ENCODE data around the gene C5. TPM values are rescaled to one million over a fixed set of nuclear protein-coding genes. Genes with fewer than 3 reads are reported as not detected.

The C5 gene
- total RNA-seq, 1 donor from 2014 or later, result 37.8 TPM

GRCh38 chr9:120938851-120939250 lies 111.2 kb downstream of the C5 start:
- H3K27ac ChIP-seq, result no peak overlapping the region
- H3K36me3 ChIP-seq, result no peaks in the 10 kb centered on the region
- no peak for ATAC-seq
- no peak for TF ChIP-seq CTCF (IDR thresholded peaks at IDR 0.05)
- intact Hi-C loops (cut with DNase I), result loop anchor here (10.0 kb wide), 1 partner anchor 64 kb away; the partner anchor contains the start of gene PHF19
- H3K9me3 ChIP-seq, result no peaks in the 10 kb centered on the region
- H3K4me3 ChIP-seq, result no peak overlapping the region
- H3K4me1 ChIP-seq, result peaks cover 63% of the 10 kb centered on the region
- DNase-seq, result no peak
- no peaks in the 10 kb centered on the region for H3K27me3 ChIP-seq

GRCh38 chr9:120937596-120937995 lies 112.5 kb downstream of the C5 start:
- no peak for TF ChIP-seq CTCF (IDR thresholded peaks at IDR 0.05)
- peak; percentile 12 for ATAC-seq
- Histone ChIP-seq H3K9me3 (no peaks in the 10 kb centered on the region), H3K4me1 (peaks cover 59% of the 10 kb centered on the region), H3K36me3 (no peaks in the 10 kb centered on the region), H3K4me3 (no peak overlapping the region), H3K27ac (peak overlapping the region; percentile 69), H3K27me3 (no peaks in the 10 kb centered on the region)
- intact Hi-C loops (cut with DNase I), result loop anchor here (10.0 kb wide), 1 partner anchor 63 kb away; the partner anchor contains the start of gene PHF19
- no peak for DNase-seq

GRCh38 chr9:120937127-120937526 lies 112.9 kb downstream of the C5 start:
- no peaks in the 10 kb centered on the region for H3K27me3 ChIP-seq
- no peak for TF ChIP-seq CTCF (IDR thresholded peaks at IDR 0.05)
- no peaks in the 10 kb centered on the region for H3K9me3 ChIP-seq
- intact Hi-C loops (cut with DNase I), result loop anchor here (10.0 kb wide), 1 partner anchor 62 kb away; the partner anchor contains the start of gene PHF19
- H3K4me3 ChIP-seq, result no peak overlapping the region
- H3K27ac ChIP-seq, result peak overlapping the region; percentile 69
- no peak for ATAC-seq
- no peaks in the 10 kb centered on the region for H3K36me3 ChIP-seq
- no peak for DNase-seq
- peaks cover 59% of the 10 kb centered on the region for H3K4me1 ChIP-seq

- no peak for ATAC-seq
- Histone ChIP-seq H3K4me1 (peaks cover 59% of the 10 kb centered on the region), H3K27ac (peak overlapping the region; percentile 69), H3K36me3 (no peaks in the 10 kb centered on the region), H3K9me3 (no peaks in the 10 kb centered on the region), H3K4me3 (no peak overlapping the region), H3K27me3 (no peaks in the 10 kb centered on the region)
- intact Hi-C loops (cut with DNase I), result loop anchor here (10.0 kb wide), 1 partner anchor 62 kb away; the partner anchor contains the start of gene PHF19
- no peak for TF ChIP-seq CTCF (IDR thresholded peaks at IDR 0.05)
- DNase-seq, result no peak
Measured at GRCh38 chr9:120936764-120937122, 113.3 kb downstream of the C5 start.

- no peaks in the 10 kb centered on the region for H3K9me3 ChIP-seq
- H3K36me3 ChIP-seq, result no peaks in the 10 kb centered on the region
- DNase-seq, result peak; percentile 96
- intact Hi-C loops (cut with DNase I), result loop anchor here (10.0 kb wide), 1 partner anchor 61 kb away; the partner anchor contains the start of gene PHF19
- H3K27me3 ChIP-seq, result no peaks in the 10 kb centered on the region
- no peak overlapping the region for H3K4me3 ChIP-seq
- peaks cover 59% of the 10 kb centered on the region for H3K4me1 ChIP-seq
- H3K27ac ChIP-seq, result peak overlapping the region; percentile 69
- ATAC-seq, result peak; percentile 91
- peak; percentile 96 for TF ChIP-seq CTCF (IDR thresholded peaks at IDR 0.05)
Measured at GRCh38 chr9:120936011-120936763, 113.9 kb downstream of the C5 start.

Data from upper lobe of right lung (tissue), 1 donor.